Calu3 (cell line): ENCODE data around the gene TMEM178B. TPM values are rescaled to one million over a fixed set of nuclear protein-coding genes. Genes with fewer than 3 reads are reported as not detected.
A peak's percentile ranks its signal among the peaks of the same experiment; 100 is the strongest.

ENCODE experiments used
- BruUV-seq: library from RNA; stranded (reverse); fragments of 400-500 nt; replicated peaks from 2 replicates; lab custom pipeline; 2021; lab: Mats Ljungman, UMichigan
- CTCF ChIA-PET: fragments of 300-600 bp; sonication (Branson Sonifier 250); formaldehyde crosslinking; loops from one replicate; lab custom pipeline; 2022; ENCODE audit warnings: antibody characterized with exemption; lab: Charles Lee
- DNase-seq: peaks from one replicate; pipeline ENCODE4 v3.0.0; 2022
- H3K27ac Mint-ChIP-seq: one replicate; pipeline ENCODE4 v1.8.0; 2022; ENCODE audit warnings: mixed read lengths; ENCODE audit not compliant: unreplicated experiment
- H3K27me3 Mint-ChIP-seq: one replicate; pipeline ENCODE4 v1.8.0; 2022; ENCODE audit warnings: mixed read lengths; ENCODE audit not compliant: unreplicated experiment
- H3K36me3 Mint-ChIP-seq: one replicate; pipeline ENCODE4 v1.8.0; 2022; ENCODE audit warnings: mild to moderate bottlenecking, moderate library complexity, mixed read lengths; ENCODE audit not compliant: insufficient read depth, unreplicated experiment
- H3K4me1 Mint-ChIP-seq: one replicate; pipeline ENCODE4 v1.8.0; 2022; ENCODE audit warnings: mild to moderate bottlenecking, low read depth, mixed read lengths; ENCODE audit not compliant: unreplicated experiment
- H3K4me3 Mint-ChIP-seq: one replicate; pipeline ENCODE4 v1.8.0; 2022; ENCODE audit warnings: mild to moderate bottlenecking, low read depth, moderate library complexity, mixed read lengths; ENCODE audit not compliant: unreplicated experiment
- H3K9me3 Mint-ChIP-seq: one replicate; pipeline ENCODE4 v1.8.0; 2022; ENCODE audit warnings: low read depth, mixed read lengths; ENCODE audit not compliant: unreplicated experiment
- CTCF ChIP-seq: fragments of 200-600 bp; IDR thresholded peaks from one replicate; pipeline ENCODE4 v1.8.0; 2022; ENCODE audit warnings: antibody characterized with exemption; ENCODE audit not compliant: unreplicated experiment
- intact Hi-C: fragments of 100-400 bp; cut with micrococcal nuclease; formaldehyde crosslinking; loops from one replicate; pipeline ENCODE4 v1.10.0; 2022; ENCODE audit not compliant: unreplicated experiment
- total RNA-seq: library from RNA; stranded (reverse); gene quantifications from 2 replicates; pipeline ENCODE4 v1.2.3, GENCODE V29; 2022

TMEM178B gene
- total RNA-seq, 1 experiment from 2014 or later, result 1.5 TPM

- TF ChIP-seq CTCF, result no peak
- no TSS peak for BruUV-seq
- no peaks in the 10 kb centered on the region for H3K36me3 Mint-ChIP-seq
- H3K4me1 Mint-ChIP-seq, result peaks cover 12% of the 10 kb centered on the region
- CTCF ChIA-PET, result no interaction called here
- H3K9me3 Mint-ChIP-seq, result peaks cover 6% of the 10 kb centered on the region
- intact Hi-C loops, result no loop called here
- H3K27me3 Mint-ChIP-seq, result peaks cover 61% of the 10 kb centered on the region
- DNase-seq, result no peak
- H3K4me3 Mint-ChIP-seq, result peak overlapping the region; percentile 71
- H3K27ac Mint-ChIP-seq, result no peak overlapping the region
Measured at GRCh38 chr7:141511316-141511675, 437.4 kb downstream of the TMEM178B start.

DNA sequence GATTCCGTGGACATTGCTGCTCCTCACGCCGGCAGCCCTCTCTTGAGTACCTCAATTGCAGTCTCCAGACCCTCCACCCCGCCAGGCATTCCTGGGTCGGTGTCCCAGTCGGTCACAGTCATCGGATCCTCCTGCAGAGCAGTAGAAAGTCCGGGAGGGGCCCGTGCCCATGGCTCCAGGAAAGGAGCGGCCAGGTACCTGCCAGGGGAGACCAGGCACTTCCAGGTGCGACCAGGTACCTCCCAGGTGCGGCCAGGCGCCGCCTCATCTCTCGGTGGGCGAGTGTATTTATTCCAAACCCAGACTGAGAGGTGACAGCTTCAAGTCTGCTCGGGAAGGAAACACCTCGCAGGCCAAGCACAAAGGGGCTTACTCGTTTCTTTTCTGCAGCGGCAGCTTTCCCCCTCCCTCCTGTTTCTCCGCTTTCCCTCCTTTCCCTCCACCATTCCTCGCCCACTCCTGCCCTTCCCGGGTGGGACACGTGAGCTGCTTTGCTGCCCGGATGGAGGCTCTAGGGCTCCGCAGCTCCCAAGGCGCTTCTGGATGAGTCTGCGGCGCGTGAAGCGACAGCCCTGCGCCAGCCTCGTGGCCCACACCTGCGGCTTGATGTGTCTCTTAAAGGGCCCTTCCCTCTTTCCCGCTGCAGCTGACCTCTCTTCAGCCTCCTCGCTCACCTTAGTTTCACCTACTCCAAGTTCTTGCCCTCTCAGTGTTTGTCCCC lies 438.0 kb downstream of the TMEM178B start:
- Mint-ChIP-seq H3K4me1 (peaks cover 12% of the 10 kb centered on the region), H3K27ac (no peak overlapping the region), H3K36me3 (no peaks in the 10 kb centered on the region), H3K4me3 (peak overlapping the region; percentile 71), H3K9me3 (peaks cover 6% of the 10 kb centered on the region), H3K27me3 (peaks cover 67% of the 10 kb centered on the region)
- TF ChIP-seq CTCF, result no peak
- peak; percentile 27 for DNase-seq
- intact Hi-C loops, result no loop called here
- CTCF ChIA-PET, result no interaction called here
- no TSS peak for BruUV-seq

- H3K27me3 Mint-ChIP-seq, result peaks cover 69% of the 10 kb centered on the region
- no peak for TF ChIP-seq CTCF
Measured at GRCh38 chr7:141512597-141512996, 438.7 kb downstream of the TMEM178B start.

GRCh38 chr7:141513720-141514119 lies 439.9 kb downstream of the TMEM178B start:
- no TSS peak for BruUV-seq
- no peak overlapping the region for H3K4me3 Mint-ChIP-seq

More at GRCh38 chr7:141512597-141512996, 438.7 kb downstream of the TMEM178B start:
- no peak for DNase-seq
- intact Hi-C loops, result no loop called here
- CTCF ChIA-PET, result no interaction called here
- Mint-ChIP-seq H3K36me3 (no peaks in the 10 kb centered on the region), H3K27ac (no peak overlapping the region), H3K4me3 (peak overlapping the region; percentile 71), H3K4me1 (peaks cover 12% of the 10 kb centered on the region), H3K9me3 (peaks cover 9% of the 10 kb centered on the region)
- no TSS peak for BruUV-seq

More at GRCh38 chr7:141513720-141514119, 439.9 kb downstream of the TMEM178B start:
- peaks cover 12% of the 10 kb centered on the region for H3K4me1 Mint-ChIP-seq
- H3K36me3 Mint-ChIP-seq, result no peaks in the 10 kb centered on the region
- intact Hi-C loops, result no loop called here
- TF ChIP-seq CTCF, result no peak
- H3K27ac Mint-ChIP-seq, result no peak overlapping the region
- peaks cover 10% of the 10 kb centered on the region for H3K9me3 Mint-ChIP-seq
- CTCF ChIA-PET, result no interaction called here
- no peak for DNase-seq
- H3K27me3 Mint-ChIP-seq, result peaks cover 64% of the 10 kb centered on the region
